Inflammatory macrophage treated with lipopolysaccharide for 1 hour (primary cell): ENCODE results near the gene CD70.
A peak's percentile ranks its signal among the peaks of the same experiment; 100 is the strongest.
"Not testable (repeated sequence)": the region's sequence is repeated elsewhere in the genome, so short reads cannot be mapped to it uniquely, and the experiment has no call there.

Experiments
- DNase-seq, 2 donors: peaks; one replicate each; pipeline ENCODE4 v3.0.0-alpha.2; 2020 to 2022

Gene CD70

GRCh38 chr19:6590827-6591319 lies at the start of gene CD70:
TSS of gene CD70 (minus strand) at chr19:6591150. CDS start at chr19:6591002, 148 bp downstream.
- peak; percentile 62 to 65 for DNase-seq

- DNase-seq = not testable (repeated sequence)
Observed at GRCh38 chr19:6640333-6640732, 49.4 kb upstream of the CD70 start.

DNA sequence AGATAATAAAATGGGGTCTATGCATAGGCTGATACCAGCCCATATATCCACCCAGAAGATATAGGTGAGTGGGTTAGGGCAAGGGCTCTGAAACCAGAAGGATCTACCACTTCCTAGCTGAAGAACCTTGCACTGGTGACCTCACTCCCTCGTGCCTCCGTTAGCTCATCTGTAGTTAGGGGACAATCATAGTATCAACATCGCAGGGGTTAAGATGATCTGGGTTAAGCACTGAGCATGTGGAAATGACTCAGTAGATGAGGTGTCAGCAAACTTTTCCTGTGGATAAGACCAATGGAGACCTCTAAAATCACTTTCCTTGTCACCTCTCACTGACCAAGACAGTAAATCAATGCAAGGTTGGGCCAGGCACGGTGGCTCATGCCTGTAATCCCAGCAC lies 48.5 kb upstream of the CD70 start:
- peak; percentile 71 to 94 for DNase-seq

GRCh38 chr19:6633456-6633813 lies 42.5 kb upstream of the CD70 start:
- DNase-seq = not testable (repeated sequence)

- DNase-seq = peak; percentile 74 to 88
Observed at GRCh38 chr19:6632747-6633455, 42.0 kb upstream of the CD70 start.

DNA sequence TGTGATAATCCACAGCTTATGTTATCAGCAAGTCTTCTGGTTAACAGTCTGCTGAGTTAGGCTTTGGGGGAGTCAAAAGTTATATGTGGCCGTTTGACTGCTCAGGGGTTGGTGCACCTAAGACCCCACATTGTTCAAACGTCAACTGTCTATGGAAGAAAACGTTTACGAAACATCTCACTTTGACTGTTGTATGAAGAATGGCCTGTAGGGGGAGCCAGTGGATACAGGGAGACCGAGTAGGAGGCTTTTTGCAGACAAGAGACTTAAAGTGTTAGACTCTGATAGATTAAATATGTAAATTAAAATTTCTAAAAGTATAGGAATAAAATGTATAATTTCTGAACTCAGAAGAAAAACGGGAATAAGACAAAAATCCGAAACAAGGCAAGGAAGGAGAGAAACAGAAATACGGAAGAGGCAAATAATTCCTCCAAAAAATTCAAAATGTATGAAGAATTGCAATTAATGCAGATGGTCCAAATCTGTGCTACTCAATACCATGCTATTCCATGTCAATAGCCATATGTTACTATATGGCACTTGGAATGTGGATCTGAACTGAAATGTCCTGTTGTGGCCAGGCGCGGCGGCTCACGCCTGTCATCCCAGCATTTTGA lies 41.2 kb upstream of the CD70 start:
- DNase-seq = peak; percentile 65 to 99

- no peak for DNase-seq
Observed at GRCh38 chr19:6626764-6627163, 35.8 kb upstream of the CD70 start.

GRCh38 chr19:6617374-6617773 lies 26.4 kb upstream of the CD70 start:
- DNase-seq = no peak

DNA sequence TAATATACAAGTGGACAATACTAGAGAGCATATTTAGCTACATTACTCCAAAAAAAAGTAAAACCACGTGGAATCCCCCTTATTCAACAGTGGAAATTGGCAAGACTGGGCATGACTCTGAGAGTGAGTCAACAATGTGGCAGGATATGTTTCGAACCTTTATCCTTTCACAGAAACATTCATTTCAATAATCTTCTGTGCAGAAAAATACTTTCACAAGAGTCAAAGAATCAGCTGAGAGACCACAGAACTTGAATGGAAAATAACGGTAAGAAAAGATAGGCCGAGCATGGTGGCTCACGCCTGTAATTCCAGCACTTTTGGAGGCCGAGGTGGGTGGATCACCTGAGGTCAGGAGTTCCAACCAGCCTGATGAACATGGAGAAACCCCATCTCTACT lies 25.1 kb upstream of the CD70 start:
- DNase-seq = no peak

DNA sequence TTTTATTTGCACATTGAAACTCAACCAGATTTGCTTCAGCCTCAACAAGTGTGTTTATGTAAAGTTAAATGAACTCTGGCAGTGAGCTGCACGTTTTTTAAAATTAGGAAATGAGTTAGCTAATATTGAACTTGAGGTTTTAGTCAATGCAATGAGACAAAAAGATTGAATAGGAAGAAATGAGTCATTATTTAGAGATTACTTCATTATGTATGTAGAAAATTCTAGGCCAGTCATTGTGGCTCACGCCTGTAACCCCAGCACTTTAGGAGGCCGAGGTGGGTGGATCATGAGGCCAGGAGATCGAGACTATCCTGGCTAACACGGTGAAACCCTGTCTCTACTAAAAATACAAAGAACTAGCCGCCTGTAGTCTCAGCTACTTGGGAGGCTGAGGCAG lies 22.8 kb upstream of the CD70 start:
- peak; percentile 74 to 87 for DNase-seq

DNA sequence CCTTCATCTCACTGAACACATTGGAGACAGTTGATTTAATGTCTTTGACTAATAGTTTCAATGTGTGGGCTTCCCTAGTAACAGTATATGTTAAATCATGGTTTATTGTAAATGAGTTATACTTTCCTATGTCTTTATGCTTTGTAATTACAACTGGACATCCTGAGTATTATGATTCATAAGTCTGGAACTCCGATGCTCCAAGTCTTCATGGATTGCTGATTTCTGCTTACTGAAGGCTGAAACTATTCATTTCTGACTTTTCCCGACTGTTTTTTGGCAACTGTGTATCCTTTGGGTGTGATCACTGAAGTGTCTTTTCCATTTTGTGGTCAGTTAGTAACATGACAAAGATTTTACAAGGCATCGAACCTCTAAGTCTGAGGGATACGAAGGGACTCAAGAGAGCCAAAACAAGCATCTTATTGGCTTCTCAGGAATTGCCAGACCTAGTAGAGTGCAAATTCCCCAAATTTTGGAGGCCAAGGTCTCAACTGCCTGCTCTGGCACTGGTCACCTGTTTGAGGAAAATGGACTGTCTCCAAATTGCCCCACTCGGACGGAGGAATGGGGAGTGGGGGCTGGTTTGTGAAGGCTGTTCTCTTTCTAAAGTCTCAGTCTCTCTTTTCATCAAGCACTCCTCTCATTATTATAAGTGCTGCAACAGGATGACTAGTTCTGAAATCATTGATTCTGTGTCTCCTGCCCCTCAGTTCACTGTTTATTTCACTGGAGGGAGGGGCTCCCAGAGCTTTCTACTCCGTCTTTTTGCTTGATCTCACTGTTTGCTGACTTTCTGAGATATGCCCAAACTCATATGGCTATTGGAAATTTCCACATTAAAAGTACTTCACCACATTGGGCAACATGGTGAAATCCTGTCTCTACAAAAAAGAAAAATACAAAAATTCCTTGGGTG lies 20.2 kb upstream of the CD70 start:
- peak in 1 of 2 donors; percentile 45 for DNase-seq

- no peak for DNase-seq
Observed at GRCh38 chr19:6608940-6609339, 18.0 kb upstream of the CD70 start.

GRCh38 chr19:6608146-6608545 lies 17.2 kb upstream of the CD70 start:
- not testable (repeated sequence) for DNase-seq

GRCh38 chr19:6606276-6607070 lies 15.5 kb upstream of the CD70 start:
- DNase-seq = not testable (repeated sequence)

DNA sequence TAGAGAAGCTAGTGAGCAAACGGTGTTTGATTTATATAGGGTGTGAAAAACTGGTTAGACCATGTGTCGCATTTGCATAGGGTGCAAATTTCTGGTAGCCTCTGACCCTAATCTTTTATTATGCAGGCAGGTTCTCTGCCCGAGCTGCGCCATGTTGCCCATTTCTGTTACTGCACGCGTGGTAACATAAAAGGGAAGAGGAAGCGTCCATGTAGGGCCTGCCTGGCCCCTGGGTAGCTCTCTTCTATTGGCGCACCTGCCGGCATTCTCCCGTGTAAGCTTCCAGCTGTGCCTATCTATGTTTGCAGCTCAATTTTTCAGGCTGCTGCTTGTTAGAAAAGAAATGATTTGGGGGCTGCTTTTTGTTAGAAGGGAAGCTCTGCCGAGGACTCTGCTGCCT lies 14.0 kb upstream of the CD70 start:
- no peak for DNase-seq

DNA sequence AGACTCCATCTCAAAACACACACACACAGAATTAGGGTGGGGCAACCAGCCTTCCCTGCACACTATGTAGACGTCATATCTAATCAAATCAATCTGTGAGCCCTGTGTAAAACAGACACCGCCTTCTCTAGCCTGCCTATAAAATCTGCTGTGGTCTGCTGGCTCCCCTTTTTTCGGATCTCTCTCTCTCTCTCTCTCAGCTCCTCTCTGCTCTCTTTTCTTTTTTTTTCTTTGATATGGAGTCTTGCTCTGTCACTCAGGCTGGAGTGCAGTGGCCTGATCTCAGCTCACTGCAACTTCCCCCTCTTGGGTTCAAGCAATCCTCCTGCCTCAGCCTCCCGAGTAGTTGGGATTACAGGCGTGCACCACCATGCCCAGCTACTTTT lies 11.8 kb upstream of the CD70 start:
- DNase-seq = no peak

- DNase-seq = not testable (repeated sequence)
Observed at GRCh38 chr19:6601537-6602052, 10.6 kb upstream of the CD70 start.

- DNase-seq = not testable (repeated sequence)
Observed at GRCh38 chr19:6600951-6601536, 10.1 kb upstream of the CD70 start.

GRCh38 chr19:6599866-6600454 lies 9.0 kb upstream of the CD70 start:
- DNase-seq = no peak

GRCh38 chr19:6598254-6598892 lies 7.4 kb upstream of the CD70 start:
- peak; percentile 17 to 60 for DNase-seq
